K562 (cell line): ENCODE data around the gene GPC1.

Source experiments
- ZNF24 ChIP-seq: fragments of 450-650 bp; IDR thresholded peaks from 2 replicates; pipeline ENCODE4 v1.6.1; 2016
- ZNF740 ChIP-seq, 3 experiments: fragments of 200-800 bp in 1 of 3; sonication (Bioruptor generic) in 1 of 3; sonication (generic) in 1 of 3; formaldehyde crosslinking in 1 of 3; IDR thresholded peaks; 2 replicates each; pipeline versions ENCODE4 v1.6.1 to v1.8.0; 2016 to 2022; ENCODE audit warnings: mild to moderate bottlenecking in 2 of 3, missing compliant biosample characterization in 2 of 3, missing genetic modification characterization in 2 of 3, missing genetic modification reagents in 1 of 3

GRCh38 chr2:240494194-240494793 lies 58.8 kb downstream of the GPC1 start:
- TF ChIP-seq ZNF24 = no peak
- TF ChIP-seq ZNF740 (CRISPR knock-in tag; IDR thresholded peaks at IDR 0.05) = no peak
- no peak for TF ChIP-seq ZNF740 (tag; IDR thresholded peaks at IDR 0.05)
